ENCODE data around the gene CYP1B1.

Gene CYP1B1

DNA sequence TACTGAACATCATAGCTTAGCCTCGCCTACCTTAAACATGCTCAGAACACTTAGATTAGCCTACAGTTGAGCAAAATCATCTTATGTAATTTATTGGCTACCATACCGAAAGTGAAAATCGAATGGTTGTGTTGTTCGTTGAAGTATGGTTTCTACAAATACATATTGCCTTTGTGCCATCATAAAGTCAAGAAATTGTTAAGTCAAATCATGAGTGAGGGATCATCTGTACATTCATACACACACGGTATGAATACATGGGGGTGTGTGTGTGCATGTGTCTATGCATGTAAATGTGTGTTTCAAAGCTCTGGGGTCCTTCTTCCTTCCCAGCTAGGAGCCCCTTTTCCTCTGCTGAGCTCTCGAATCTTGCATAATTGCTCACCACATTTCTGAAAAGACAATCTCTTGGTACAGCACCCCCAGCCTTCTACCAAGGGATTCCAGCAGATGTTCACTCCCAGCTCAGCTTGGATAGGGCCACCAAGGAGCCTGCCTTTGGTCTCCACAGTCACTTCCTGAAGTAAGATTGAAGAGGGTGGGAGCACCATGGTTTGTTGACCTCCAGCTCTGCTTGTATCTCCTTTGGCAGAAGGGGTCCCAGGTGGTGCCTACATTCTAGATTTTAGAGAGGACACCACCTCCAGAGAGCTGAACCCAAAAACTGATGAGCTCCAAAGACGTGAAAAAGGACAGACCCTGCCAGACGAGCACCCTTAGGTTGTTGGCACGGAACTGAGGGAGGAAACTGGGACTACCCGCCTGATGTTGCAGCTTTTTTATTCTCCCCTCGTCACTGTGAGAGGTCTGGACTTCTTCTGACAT, 33.2 kb upstream of the CYP1B1 start:
- no peak for DNase-seq (ENCODE audit: extremely low read depth, low read depth)
- TF ChIP-seq, protein P1, sequence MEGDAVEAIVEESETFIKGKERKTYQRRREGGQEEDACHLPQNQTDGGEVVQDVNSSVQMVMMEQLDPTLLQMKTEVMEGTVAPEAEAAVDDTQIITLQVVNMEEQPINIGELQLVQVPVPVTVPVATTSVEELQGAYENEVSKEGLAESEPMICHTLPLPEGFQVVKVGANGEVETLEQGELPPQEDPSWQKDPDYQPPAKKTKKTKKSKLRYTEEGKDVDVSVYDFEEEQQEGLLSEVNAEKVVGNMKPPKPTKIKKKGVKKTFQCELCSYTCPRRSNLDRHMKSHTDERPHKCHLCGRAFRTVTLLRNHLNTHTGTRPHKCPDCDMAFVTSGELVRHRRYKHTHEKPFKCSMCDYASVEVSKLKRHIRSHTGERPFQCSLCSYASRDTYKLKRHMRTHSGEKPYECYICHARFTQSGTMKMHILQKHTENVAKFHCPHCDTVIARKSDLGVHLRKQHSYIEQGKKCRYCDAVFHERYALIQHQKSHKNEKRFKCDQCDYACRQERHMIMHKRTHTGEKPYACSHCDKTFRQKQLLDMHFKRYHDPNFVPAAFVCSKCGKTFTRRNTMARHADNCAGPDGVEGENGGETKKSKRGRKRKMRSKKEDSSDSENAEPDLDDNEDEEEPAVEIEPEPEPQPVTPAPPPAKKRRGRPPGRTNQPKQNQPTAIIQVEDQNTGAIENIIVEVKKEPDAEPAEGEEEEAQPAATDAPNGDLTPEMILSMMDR (IDR thresholded peaks at IDR 0.05; ENCODE audit: low read depth, low read length, missing control alignments) = no peak
- H3K4me3 ChIP-seq (replicated peaks; ENCODE audit: low read depth, low read length) = no peak overlapping the region

GRCh38 chr2:38107738-38108410, 31.9 kb upstream of the CYP1B1 start:
- TF ChIP-seq, protein P1 (IDR thresholded peaks at IDR 0.05; ENCODE audit: low read depth, low read length, missing control alignments) = no peak
- H3K4me3 ChIP-seq (replicated peaks; ENCODE audit: low read depth, low read length) = no peak overlapping the region
- DNase-seq (ENCODE audit: extremely low read depth, low read depth) = no peak

- no peak overlapping the region; the same call in 1 of the 2 replicates for H3K4me3 ChIP-seq (replicated peaks; ENCODE audit: low read depth, low read length)
- peak; percentile 84 for DNase-seq (ENCODE audit: extremely low read depth, low read depth)
- TF ChIP-seq, protein P1 (IDR thresholded peaks at IDR 0.05; ENCODE audit: low read depth, low read length, missing control alignments) = no peak
Measured at GRCh38 chr2:38106405-38107094, 30.6 kb upstream of the CYP1B1 start.

GRCh38 chr2:38105922-38106321, 30.0 kb upstream of the CYP1B1 start:
- no peak overlapping the region for H3K4me3 ChIP-seq (replicated peaks; ENCODE audit: low read depth, low read length)
- TF ChIP-seq, protein P1 (IDR thresholded peaks at IDR 0.05; ENCODE audit: low read depth, low read length, missing control alignments) = no peak
- no peak for DNase-seq (ENCODE audit: extremely low read depth, low read depth)

- H3K4me3 ChIP-seq (replicated peaks; ENCODE audit: low read depth, low read length) = no peak overlapping the region
- TF ChIP-seq, protein P1 (IDR thresholded peaks at IDR 0.05; ENCODE audit: low read depth, low read length, missing control alignments) = no peak
- DNase-seq (ENCODE audit: extremely low read depth, low read depth) = no peak
Measured at GRCh38 chr2:38104598-38104997, 28.6 kb upstream of the CYP1B1 start.

- H3K4me3 ChIP-seq (replicated peaks; ENCODE audit: low read depth, low read length) = no peak overlapping the region
- TF ChIP-seq, protein P1 (IDR thresholded peaks at IDR 0.05; ENCODE audit: low read depth, low read length, missing control alignments) = no peak
- no peak for DNase-seq (ENCODE audit: extremely low read depth, low read depth)
Measured at GRCh38 chr2:38100328-38100727, 24.4 kb upstream of the CYP1B1 start.
